Gastroesophageal sphincter (tissue), 4 donors: Measurements from ENCODE around the gene TSPAN9. TPM values are rescaled to one million over a fixed set of nuclear protein-coding genes. Genes with fewer than 3 reads are reported as not detected.

Experiments used
- ATAC-seq: fragments of 150-250 bp; one replicate; pipeline ENCODE4 v1.9.1; 2016; ENCODE audit warnings: mild to moderate bottlenecking, moderate library complexity
- H3K27ac ChIP-seq, 4 donors: fragments of 200-600 bp; sonication (generic) in 3 of 4; 1 replicate in 3 of 4; 2 replicates in 1 of 4; pipeline ENCODE4 v1.5.1; 2016 to 2019
- H3K27me3 ChIP-seq: fragments of 200-600 bp; sonication (generic); one replicate; pipeline ENCODE4 v1.5.1; 2019
- H3K36me3 ChIP-seq, 2 donors: fragments of 200-600 bp; sonication (generic); one replicate each; pipeline ENCODE4 v1.5.1; 2019; ENCODE audit warnings: control low read depth in 1 of 2
- H3K4me1 ChIP-seq, 3 donors: fragments of 200-600 bp; sonication (generic); 1 replicate in 2 of 3; 2 replicates in 1 of 3; pipeline ENCODE4 v1.5.1; 2016 to 2019; ENCODE audit warnings: control low read depth in 2 of 3
- H3K4me3 ChIP-seq, 2 donors: fragments of 200-600 bp; sonication (generic); one replicate each; pipeline ENCODE4 v1.5.1; 2019; ENCODE audit warnings: mild to moderate bottlenecking in 1 of 2, moderate library complexity in 1 of 2
- H3K9me3 ChIP-seq, 3 donors: fragments of 200-600 bp; sonication (generic); one replicate each; pipeline ENCODE4 v1.5.1; 2017 to 2019; ENCODE audit warnings: control low read depth in 2 of 3
- EP300 ChIP-seq: sonication (generic); formaldehyde crosslinking; IDR thresholded peaks from one replicate; pipeline ENCODE4 v1.6.1; 2017; ENCODE audit warnings: antibody characterized with exemption, mild to moderate bottlenecking
- POLR2A ChIP-seq, 2 donors: fragments of 450-650 bp; IDR thresholded peaks; one replicate each; pipeline ENCODE4 v1.6.1; 2017; ENCODE audit warnings: antibody characterized with exemption in 2 of 2, mild to moderate bottlenecking in 2 of 2, moderate library complexity in 1 of 2
- POLR2AphosphoS5 ChIP-seq: sonication (generic); formaldehyde crosslinking; IDR thresholded peaks from one replicate; pipeline ENCODE4 v1.6.1; 2017; ENCODE audit warnings: antibody characterized with exemption
- WGBS, 2 donors: methylation state at CpG; one replicate each; pipeline ENCODE4 v1.1.5; 2018; ENCODE audit warnings: low coverage in 1 of 2; 5-methylcytosine and 5-hydroxymethylcytosine counted together
- total RNA-seq, 4 donors: library from RNA; depleted of rRNA; stranded (reverse); fragments of >200 nt; gene quantifications; one replicate each; pipeline ENCODE4 v1.1.0, GENCODE V29; 2016
- TF ChIP-seq, protein P1 (sequence below), 4 experiments: fragments of 200-600 bp in 2 of 4; fragments of 450-650 bp in 2 of 4; sonication (generic) in 1 of 4; IDR thresholded peaks; one replicate each; pipeline ENCODE4 v1.5.1; 2017 to 2019; ENCODE audit warnings: antibody characterized with exemption in 4 of 4, mild to moderate bottlenecking in 2 of 4, moderate library complexity in 2 of 4

The TSPAN9 gene
- total RNA-seq, 4 donors from 2014 or later, result 19.5 to 30.2 (median 26.0) TPM

DNA sequence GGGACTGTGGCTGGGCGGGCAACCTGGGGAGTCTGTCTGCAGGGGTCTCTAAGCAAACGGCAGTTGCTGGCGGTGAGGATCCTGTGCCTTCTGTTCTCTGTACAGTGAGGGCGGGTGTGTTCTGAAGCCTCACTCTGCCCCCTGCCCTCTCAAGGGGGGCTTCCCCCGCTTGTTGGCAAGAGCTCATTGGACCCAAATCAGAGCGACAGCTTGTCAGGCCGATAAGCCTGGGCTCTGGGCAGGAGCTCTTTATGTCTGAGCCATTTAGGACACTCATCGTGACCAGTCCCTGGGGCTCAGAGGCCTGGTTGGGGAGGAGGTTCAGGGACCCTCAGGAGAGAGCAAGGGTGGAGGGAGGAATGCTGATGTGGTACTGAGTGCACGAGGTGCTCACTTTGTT lies 136.0 kb downstream of the TSPAN9 start:
- Histone ChIP-seq H3K4me1 (peaks cover 0 to 13% (median 3%) of the 10 kb centered on the region in 3 donors), H3K4me3 (no peak overlapping the region), H3K27ac (no peak overlapping the region), H3K9me3 (no peaks in the 10 kb centered on the region), H3K27me3 (no peaks in the 10 kb centered on the region), H3K36me3 (peaks cover 0 to 20% of the 10 kb centered on the region in 2 donors)
- ATAC-seq, result no peak
- TF ChIP-seq POLR2A (IDR thresholded peaks at IDR 0.05), result no peak
- TF ChIP-seq EP300, result no peak
- TF ChIP-seq POLR2AphosphoS5, result no peak
- TF ChIP-seq, protein P1, sequence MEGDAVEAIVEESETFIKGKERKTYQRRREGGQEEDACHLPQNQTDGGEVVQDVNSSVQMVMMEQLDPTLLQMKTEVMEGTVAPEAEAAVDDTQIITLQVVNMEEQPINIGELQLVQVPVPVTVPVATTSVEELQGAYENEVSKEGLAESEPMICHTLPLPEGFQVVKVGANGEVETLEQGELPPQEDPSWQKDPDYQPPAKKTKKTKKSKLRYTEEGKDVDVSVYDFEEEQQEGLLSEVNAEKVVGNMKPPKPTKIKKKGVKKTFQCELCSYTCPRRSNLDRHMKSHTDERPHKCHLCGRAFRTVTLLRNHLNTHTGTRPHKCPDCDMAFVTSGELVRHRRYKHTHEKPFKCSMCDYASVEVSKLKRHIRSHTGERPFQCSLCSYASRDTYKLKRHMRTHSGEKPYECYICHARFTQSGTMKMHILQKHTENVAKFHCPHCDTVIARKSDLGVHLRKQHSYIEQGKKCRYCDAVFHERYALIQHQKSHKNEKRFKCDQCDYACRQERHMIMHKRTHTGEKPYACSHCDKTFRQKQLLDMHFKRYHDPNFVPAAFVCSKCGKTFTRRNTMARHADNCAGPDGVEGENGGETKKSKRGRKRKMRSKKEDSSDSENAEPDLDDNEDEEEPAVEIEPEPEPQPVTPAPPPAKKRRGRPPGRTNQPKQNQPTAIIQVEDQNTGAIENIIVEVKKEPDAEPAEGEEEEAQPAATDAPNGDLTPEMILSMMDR (IDR thresholded peaks at IDR 0.05), result no peak
- whole genome bisulfite sequencing, 2 donors, result 66% methylated on average over 3 of the region's 9 CpGs; no CpG with 5 or more reads in 1 of the 2 donors

GRCh38 chr12:3213768-3214167 lies 136.6 kb downstream of the TSPAN9 start:
- WGBS, 2 donors, result 78 to 92% methylated on average over 2 to 3 of the region's 5 CpGs
- ATAC-seq, result no peak
- H3K27me3 ChIP-seq, result no peaks in the 10 kb centered on the region
- H3K4me3 ChIP-seq, result no peak overlapping the region
- H3K27ac ChIP-seq, result no peak overlapping the region
- TF ChIP-seq POLR2A (IDR thresholded peaks at IDR 0.05) (no peak), EP300 (no peak), POLR2AphosphoS5 (no peak)
- TF ChIP-seq, protein P1 (IDR thresholded peaks at IDR 0.05), result no peak
- peaks cover 0 to 19% (median 8%) of the 10 kb centered on the region in 3 donors for H3K4me1 ChIP-seq
- no peaks in the 10 kb centered on the region for H3K9me3 ChIP-seq
- peaks cover 0 to 20% of the 10 kb centered on the region in 2 donors for H3K36me3 ChIP-seq

DNA sequence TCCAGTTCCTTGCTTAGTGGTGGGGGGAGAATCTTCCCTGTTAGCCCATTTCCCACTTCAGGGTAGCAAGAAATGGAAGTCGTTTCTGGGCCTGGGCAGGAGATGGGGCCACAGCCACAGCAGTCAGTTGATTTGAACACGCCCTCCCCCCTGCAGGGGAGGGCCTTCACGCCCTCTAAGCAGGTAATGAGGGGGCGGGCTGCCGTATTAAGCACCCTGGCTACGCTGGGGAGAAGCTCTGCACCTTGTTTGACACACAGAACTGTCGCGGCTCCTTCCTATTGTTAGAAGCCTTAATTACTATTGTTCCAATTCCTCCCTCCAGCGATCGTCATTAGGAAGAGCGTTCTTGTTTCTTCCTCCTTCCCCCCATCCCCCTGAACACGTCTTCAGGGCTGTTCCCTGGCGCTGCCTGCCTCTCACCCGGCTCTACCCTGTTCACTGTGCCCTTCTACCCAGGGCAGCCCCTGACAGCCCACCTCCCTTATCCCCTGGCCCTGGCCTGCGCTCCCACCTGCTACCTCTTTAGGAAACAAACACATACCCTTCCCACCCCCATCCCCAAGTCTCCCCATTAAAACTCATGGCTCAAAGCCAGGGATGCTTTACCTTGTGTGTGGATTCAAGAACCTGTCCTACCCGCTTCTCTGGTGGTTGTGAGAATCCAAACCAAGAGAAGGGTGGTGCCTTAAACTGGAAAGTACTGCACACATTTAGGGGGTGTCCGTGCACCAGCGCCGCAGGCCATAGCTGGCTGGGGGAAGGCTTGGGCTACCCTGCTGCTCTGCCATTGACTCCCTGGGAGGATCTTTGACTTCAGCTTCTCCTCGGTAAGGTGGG lies 137.6 kb downstream of the TSPAN9 start:
- TF ChIP-seq POLR2AphosphoS5, result no peak
- TF ChIP-seq POLR2A (IDR thresholded peaks at IDR 0.05), result no peak
- TF ChIP-seq EP300, result no peak
- TF ChIP-seq, protein P1 (IDR thresholded peaks at IDR 0.05), result no peak
- Histone ChIP-seq H3K36me3 (peaks cover 0 to 20% of the 10 kb centered on the region in 2 donors), H3K4me1 (peaks cover 0 to 29% (median 15%) of the 10 kb centered on the region in 3 donors), H3K27me3 (no peaks in the 10 kb centered on the region), H3K9me3 (no peaks in the 10 kb centered on the region), H3K27ac (no peak overlapping the region), H3K4me3 (no peak overlapping the region)
- ATAC-seq, result no peak
- 83 to 88% methylated on average over 14 to 16 of the region's 20 CpGs for WGBS, 2 donors

DNA sequence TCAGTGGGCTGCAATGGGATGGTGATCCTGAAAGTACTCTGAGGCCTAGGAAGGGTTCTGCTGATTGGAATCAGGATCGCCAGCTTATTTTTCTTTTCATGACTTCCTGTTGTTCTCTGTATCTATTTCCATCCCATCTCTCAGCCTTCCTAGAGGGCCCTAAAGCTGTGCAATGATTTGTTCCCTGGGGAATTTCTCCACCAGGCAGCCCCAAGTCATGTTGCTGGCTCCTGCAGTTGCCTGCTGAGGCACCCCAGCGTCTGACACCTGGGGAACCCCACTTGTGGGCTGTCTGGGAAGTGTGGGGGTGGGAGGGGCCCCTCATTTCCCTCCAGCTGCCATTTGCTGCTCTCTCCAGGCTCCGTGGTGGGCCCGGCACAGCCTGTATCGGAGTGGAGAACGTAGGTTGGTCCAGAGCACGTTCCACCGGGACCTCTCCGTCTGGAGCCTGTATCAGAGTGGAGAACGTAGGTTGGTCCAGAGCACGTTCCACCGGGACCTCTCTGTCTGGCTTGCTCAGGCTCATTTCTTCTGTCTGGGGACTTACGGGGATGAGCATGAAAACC lies 138.3 kb downstream of the TSPAN9 start:
- Histone ChIP-seq H3K4me3 (no peak overlapping the region), H3K4me1 (peaks cover 0 to 36% (median 19%) of the 10 kb centered on the region in 3 donors), H3K27me3 (no peaks in the 10 kb centered on the region), H3K36me3 (peaks cover 0 to 20% of the 10 kb centered on the region in 2 donors), H3K27ac (no peak overlapping the region), H3K9me3 (no peaks in the 10 kb centered on the region)
- TF ChIP-seq POLR2A (IDR thresholded peaks at IDR 0.05) (no peak), POLR2AphosphoS5 (no peak), EP300 (no peak)
- TF ChIP-seq, protein P1 (IDR thresholded peaks at IDR 0.05), result no peak
- 91% methylated on average over 4 of the region's 13 CpGs; no CpG with 5 or more reads in 1 of the 2 donors for WGBS, 2 donors
- no peak for ATAC-seq
